ENCODE data around the gene ELF3.

DNA sequence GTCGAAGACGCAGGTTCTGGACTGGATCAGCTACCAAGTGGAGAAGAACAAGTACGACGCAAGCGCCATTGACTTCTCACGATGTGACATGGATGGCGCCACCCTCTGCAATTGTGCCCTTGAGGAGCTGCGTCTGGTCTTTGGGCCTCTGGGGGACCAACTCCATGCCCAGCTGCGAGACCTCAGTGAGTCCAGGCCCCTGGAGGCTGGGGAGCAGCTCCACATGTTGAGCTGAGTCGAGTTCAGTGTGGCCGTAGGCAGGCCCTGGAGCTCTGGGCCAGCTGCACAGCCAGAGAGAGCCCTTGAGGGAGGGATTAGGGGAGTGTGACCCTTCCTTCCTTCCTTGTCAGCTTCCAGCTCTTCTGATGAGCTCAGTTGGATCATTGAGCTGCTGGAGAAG lies 1.6 kb downstream of the ELF3 start:
- TF ChIP-seq, protein P1, sequence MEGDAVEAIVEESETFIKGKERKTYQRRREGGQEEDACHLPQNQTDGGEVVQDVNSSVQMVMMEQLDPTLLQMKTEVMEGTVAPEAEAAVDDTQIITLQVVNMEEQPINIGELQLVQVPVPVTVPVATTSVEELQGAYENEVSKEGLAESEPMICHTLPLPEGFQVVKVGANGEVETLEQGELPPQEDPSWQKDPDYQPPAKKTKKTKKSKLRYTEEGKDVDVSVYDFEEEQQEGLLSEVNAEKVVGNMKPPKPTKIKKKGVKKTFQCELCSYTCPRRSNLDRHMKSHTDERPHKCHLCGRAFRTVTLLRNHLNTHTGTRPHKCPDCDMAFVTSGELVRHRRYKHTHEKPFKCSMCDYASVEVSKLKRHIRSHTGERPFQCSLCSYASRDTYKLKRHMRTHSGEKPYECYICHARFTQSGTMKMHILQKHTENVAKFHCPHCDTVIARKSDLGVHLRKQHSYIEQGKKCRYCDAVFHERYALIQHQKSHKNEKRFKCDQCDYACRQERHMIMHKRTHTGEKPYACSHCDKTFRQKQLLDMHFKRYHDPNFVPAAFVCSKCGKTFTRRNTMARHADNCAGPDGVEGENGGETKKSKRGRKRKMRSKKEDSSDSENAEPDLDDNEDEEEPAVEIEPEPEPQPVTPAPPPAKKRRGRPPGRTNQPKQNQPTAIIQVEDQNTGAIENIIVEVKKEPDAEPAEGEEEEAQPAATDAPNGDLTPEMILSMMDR (IDR thresholded peaks at IDR 0.05; ENCODE audit: low read depth, low read length, missing input control): no peak
- TF ChIP-seq, protein P2, sequence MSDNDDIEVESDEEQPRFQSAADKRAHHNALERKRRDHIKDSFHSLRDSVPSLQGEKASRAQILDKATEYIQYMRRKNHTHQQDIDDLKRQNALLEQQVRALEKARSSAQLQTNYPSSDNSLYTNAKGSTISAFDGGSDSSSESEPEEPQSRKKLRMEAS (IDR thresholded peaks at IDR 0.05): no peak
- TF ChIP-seq YY1 (IDR thresholded peaks at IDR 0.05) (no peak), SP1 (IDR thresholded peaks at IDR 0.05) (no peak), TAF1 (conservative IDR thresholded peaks at IDR 0.05) (no peak), GABPA (IDR thresholded peaks at IDR 0.05 in 1 of 2, conservative IDR thresholded peaks at IDR 0.05 in 1 of 2) (no peak), EGR1 (IDR thresholded peaks at IDR 0.05; ENCODE audit: low read depth in 2 of 2) (no peak)
- TF ChIP-seq, protein P3, sequence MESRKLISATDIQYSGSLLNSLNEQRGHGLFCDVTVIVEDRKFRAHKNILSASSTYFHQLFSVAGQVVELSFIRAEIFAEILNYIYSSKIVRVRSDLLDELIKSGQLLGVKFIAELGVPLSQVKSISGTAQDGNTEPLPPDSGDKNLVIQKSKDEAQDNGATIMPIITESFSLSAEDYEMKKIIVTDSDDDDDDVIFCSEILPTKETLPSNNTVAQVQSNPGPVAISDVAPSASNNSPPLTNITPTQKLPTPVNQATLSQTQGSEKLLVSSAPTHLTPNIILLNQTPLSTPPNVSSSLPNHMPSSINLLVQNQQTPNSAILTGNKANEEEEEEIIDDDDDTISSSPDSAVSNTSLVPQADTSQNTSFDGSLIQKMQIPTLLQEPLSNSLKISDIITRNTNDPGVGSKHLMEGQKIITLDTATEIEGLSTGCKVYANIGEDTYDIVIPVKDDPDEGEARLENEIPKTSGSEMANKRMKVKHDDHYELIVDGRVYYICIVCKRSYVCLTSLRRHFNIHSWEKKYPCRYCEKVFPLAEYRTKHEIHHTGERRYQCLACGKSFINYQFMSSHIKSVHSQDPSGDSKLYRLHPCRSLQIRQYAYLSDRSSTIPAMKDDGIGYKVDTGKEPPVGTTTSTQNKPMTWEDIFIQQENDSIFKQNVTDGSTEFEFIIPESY (IDR thresholded peaks at IDR 0.05): no peak
- TF ChIP-seq, protein P4, sequence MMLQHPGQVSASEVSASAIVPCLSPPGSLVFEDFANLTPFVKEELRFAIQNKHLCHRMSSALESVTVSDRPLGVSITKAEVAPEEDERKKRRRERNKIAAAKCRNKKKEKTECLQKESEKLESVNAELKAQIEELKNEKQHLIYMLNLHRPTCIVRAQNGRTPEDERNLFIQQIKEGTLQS (IDR thresholded peaks at IDR 0.05): no peak
- TF ChIP-seq, protein P5, sequence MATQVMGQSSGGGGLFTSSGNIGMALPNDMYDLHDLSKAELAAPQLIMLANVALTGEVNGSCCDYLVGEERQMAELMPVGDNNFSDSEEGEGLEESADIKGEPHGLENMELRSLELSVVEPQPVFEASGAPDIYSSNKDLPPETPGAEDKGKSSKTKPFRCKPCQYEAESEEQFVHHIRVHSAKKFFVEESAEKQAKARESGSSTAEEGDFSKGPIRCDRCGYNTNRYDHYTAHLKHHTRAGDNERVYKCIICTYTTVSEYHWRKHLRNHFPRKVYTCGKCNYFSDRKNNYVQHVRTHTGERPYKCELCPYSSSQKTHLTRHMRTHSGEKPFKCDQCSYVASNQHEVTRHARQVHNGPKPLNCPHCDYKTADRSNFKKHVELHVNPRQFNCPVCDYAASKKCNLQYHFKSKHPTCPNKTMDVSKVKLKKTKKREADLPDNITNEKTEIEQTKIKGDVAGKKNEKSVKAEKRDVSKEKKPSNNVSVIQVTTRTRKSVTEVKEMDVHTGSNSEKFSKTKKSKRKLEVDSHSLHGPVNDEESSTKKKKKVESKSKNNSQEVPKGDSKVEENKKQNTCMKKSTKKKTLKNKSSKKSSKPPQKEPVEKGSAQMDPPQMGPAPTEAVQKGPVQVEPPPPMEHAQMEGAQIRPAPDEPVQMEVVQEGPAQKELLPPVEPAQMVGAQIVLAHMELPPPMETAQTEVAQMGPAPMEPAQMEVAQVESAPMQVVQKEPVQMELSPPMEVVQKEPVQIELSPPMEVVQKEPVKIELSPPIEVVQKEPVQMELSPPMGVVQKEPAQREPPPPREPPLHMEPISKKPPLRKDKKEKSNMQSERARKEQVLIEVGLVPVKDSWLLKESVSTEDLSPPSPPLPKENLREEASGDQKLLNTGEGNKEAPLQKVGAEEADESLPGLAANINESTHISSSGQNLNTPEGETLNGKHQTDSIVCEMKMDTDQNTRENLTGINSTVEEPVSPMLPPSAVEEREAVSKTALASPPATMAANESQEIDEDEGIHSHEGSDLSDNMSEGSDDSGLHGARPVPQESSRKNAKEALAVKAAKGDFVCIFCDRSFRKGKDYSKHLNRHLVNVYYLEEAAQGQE (IDR thresholded peaks at IDR 0.05): no peak

All from liver (tissue), 3 donors.